ENCODE measurements around the gene PCDHGB5.
"Not testable (repeated sequence)": the region's sequence is repeated elsewhere in the genome, so short reads cannot be mapped to it uniquely, and the experiment has no call there.

PCDHGB5 gene

GRCh38 chr5:141392429-141393198 is 5.1 kb upstream of the PCDHGB5 start, which contains the start of gene PCDHGA8:
Gene PCDHGA8 (plus strand): TSS chr5:141392633. CDS start chr5:141392814, 181 bp downstream.
- Mint-ChIP-seq H3K4me1 (ENCODE audit: low read depth) (no peaks in the 10 kb centered on the region), H3K4me3 (no peak within 1 kb of the TSS), H3K36me3 (peaks cover 20% of the 10 kb centered on the region), H3K9me3 (ENCODE audit: low read depth) (peaks cover 11% of the 10 kb centered on the region), H3K27me3 (peaks cover 53% of the 10 kb centered on the region), H3K27ac (no peak within 1 kb of the TSS)

GRCh38 chr5:141393267-141393666 is 4.5 kb upstream of the PCDHGB5 start:
- Mint-ChIP-seq H3K4me1 (ENCODE audit: low read depth) (no peaks in the 10 kb centered on the region), H3K27ac (no peak overlapping the region), H3K27me3 (peaks cover 51% of the 10 kb centered on the region), H3K9me3 (ENCODE audit: low read depth) (peaks cover 11% of the 10 kb centered on the region), H3K4me3 (no peak overlapping the region), H3K36me3 (peaks cover 18% of the 10 kb centered on the region)

- not testable (repeated sequence) for H3K4me1 Mint-ChIP-seq (ENCODE audit: low read depth); H3K4me3 Mint-ChIP-seq; H3K27ac Mint-ChIP-seq
- Mint-ChIP-seq H3K36me3 (peaks cover 21% of the 10 kb centered on the region), H3K9me3 (ENCODE audit: low read depth) (peaks cover 14% of the 10 kb centered on the region), H3K27me3 (peaks cover 50% of the 10 kb centered on the region)
These were observed 3.2 kb upstream of the PCDHGB5 start for GRCh38 chr5:141394401-141395187.

GRCh38 chr5:141398608-141399007 is 861 bp downstream of the PCDHGB5 start:
- peaks cover 16% of the 10 kb centered on the region for H3K9me3 Mint-ChIP-seq (ENCODE audit: low read depth)
- no peak overlapping the region for H3K27ac Mint-ChIP-seq
- peaks cover 22% of the 10 kb centered on the region for H3K36me3 Mint-ChIP-seq
- H3K4me1 Mint-ChIP-seq (ENCODE audit: low read depth), result peaks cover 4% of the 10 kb centered on the region
- peaks cover 47% of the 10 kb centered on the region for H3K27me3 Mint-ChIP-seq
- H3K4me3 Mint-ChIP-seq, result peak overlapping the region; percentile 30

- Mint-ChIP-seq H3K4me3 (no peak overlapping the region), H3K27ac (no peak overlapping the region), H3K9me3 (ENCODE audit: low read depth) (peaks cover 19% of the 10 kb centered on the region), H3K36me3 (peaks cover 18% of the 10 kb centered on the region), H3K4me1 (ENCODE audit: low read depth) (peaks cover 4% of the 10 kb centered on the region), H3K27me3 (peaks cover 48% of the 10 kb centered on the region)
These were observed 2.0 kb downstream of the PCDHGB5 start for GRCh38 chr5:141399555-141400258.

GRCh38 chr5:141402553-141403243 is 5.0 kb downstream of the PCDHGB5 start, which contains the start of gene PCDHGA9:
Gene PCDHGA9 (plus strand): TSS chr5:141402778. CDS start chr5:141402953, 175 bp downstream.
- Mint-ChIP-seq H3K36me3 (peaks cover 19% of the 10 kb centered on the region), H3K4me1 (ENCODE audit: low read depth) (peaks cover 4% of the 10 kb centered on the region), H3K27me3 (peaks cover 50% of the 10 kb centered on the region), H3K9me3 (ENCODE audit: low read depth) (peaks cover 19% of the 10 kb centered on the region), H3K4me3 (peak within 1 kb of the TSS; percentile 75), H3K27ac (no peak within 1 kb of the TSS)

GRCh38 chr5:141403387-141403786 is 5.6 kb downstream of the PCDHGB5 start:
- H3K27me3 Mint-ChIP-seq, result peaks cover 53% of the 10 kb centered on the region
- peaks cover 4% of the 10 kb centered on the region for H3K4me1 Mint-ChIP-seq (ENCODE audit: low read depth)

GRCh38 chr5:141407790-141408505 is 10.2 kb downstream of the PCDHGB5 start, which contains the start of gene PCDHGB6:
Gene PCDHGB6 (plus strand): TSS chr5:141408021. CDS start chr5:141408203, 182 bp downstream.
- H3K36me3 Mint-ChIP-seq, result peaks cover 15% of the 10 kb centered on the region
- H3K4me1 Mint-ChIP-seq (ENCODE audit: low read depth); H3K27ac Mint-ChIP-seq: not testable (repeated sequence)
- H3K4me3 Mint-ChIP-seq, result peak within 1 kb of the TSS; percentile 75
- H3K27me3 Mint-ChIP-seq, result peaks cover 55% of the 10 kb centered on the region
- peaks cover 16% of the 10 kb centered on the region for H3K9me3 Mint-ChIP-seq (ENCODE audit: low read depth)

More at GRCh38 chr5:141403387-141403786, 5.6 kb downstream of the PCDHGB5 start:
- H3K9me3 Mint-ChIP-seq (ENCODE audit: low read depth), result peaks cover 19% of the 10 kb centered on the region
- H3K36me3 Mint-ChIP-seq, result peaks cover 21% of the 10 kb centered on the region
- H3K27ac Mint-ChIP-seq, result no peak overlapping the region
- no peak overlapping the region for H3K4me3 Mint-ChIP-seq

GRCh38 chr5:141409598-141410306 is 12.0 kb downstream of the PCDHGB5 start:
- Mint-ChIP-seq H3K4me3 (no peak overlapping the region), H3K36me3 (peaks cover 20% of the 10 kb centered on the region), H3K27me3 (peaks cover 55% of the 10 kb centered on the region), H3K27ac (no peak overlapping the region), H3K9me3 (ENCODE audit: low read depth) (peaks cover 13% of the 10 kb centered on the region), H3K4me1 (ENCODE audit: low read depth) (peaks cover 12% of the 10 kb centered on the region)

- peaks cover 51% of the 10 kb centered on the region for H3K27me3 Mint-ChIP-seq
- H3K9me3 Mint-ChIP-seq (ENCODE audit: low read depth), result peaks cover 13% of the 10 kb centered on the region
- no peak overlapping the region for H3K4me3 Mint-ChIP-seq
- peaks cover 15% of the 10 kb centered on the region for H3K4me1 Mint-ChIP-seq (ENCODE audit: low read depth)
- peaks cover 23% of the 10 kb centered on the region for H3K36me3 Mint-ChIP-seq
- H3K27ac Mint-ChIP-seq, result no peak overlapping the region
These were observed 13.8 kb downstream of the PCDHGB5 start for GRCh38 chr5:141411575-141411974.

GRCh38 chr5:141412854-141413539 is 15.2 kb downstream of the PCDHGB5 start, which contains the start of gene PCDHGA10:
Gene PCDHGA10 (plus strand): TSS chr5:141412987. CDS start chr5:141413176, 189 bp downstream.
- H3K27ac Mint-ChIP-seq, result no peak within 1 kb of the TSS
- H3K9me3 Mint-ChIP-seq (ENCODE audit: low read depth), result peaks cover 13% of the 10 kb centered on the region
- peak within 1 kb of the TSS; percentile 89 for H3K4me3 Mint-ChIP-seq
- peaks cover 50% of the 10 kb centered on the region for H3K27me3 Mint-ChIP-seq
- peaks cover 17% of the 10 kb centered on the region for H3K4me1 Mint-ChIP-seq (ENCODE audit: low read depth)
- peaks cover 22% of the 10 kb centered on the region for H3K36me3 Mint-ChIP-seq

GRCh38 chr5:141413540-141414069 is 15.9 kb downstream of the PCDHGB5 start:
- Mint-ChIP-seq H3K27me3 (peaks cover 53% of the 10 kb centered on the region), H3K27ac (no peak overlapping the region)

More at GRCh38 chr5:141413540-141414069, 15.9 kb downstream of the PCDHGB5 start:
- peaks cover 19% of the 10 kb centered on the region for H3K4me1 Mint-ChIP-seq (ENCODE audit: low read depth)
- peak overlapping the region; percentile 89 for H3K4me3 Mint-ChIP-seq
- peaks cover 16% of the 10 kb centered on the region for H3K9me3 Mint-ChIP-seq (ENCODE audit: low read depth)
- peaks cover 26% of the 10 kb centered on the region for H3K36me3 Mint-ChIP-seq
